Sigmoid colon (tissue), 4 donors: ENCODE measurements around the gene TECR.

Experiments used
- CTCF ChIP-seq, 4 experiments: fragments of 450-650 bp in 3 of 4; fragments of 200-600 bp in 1 of 4; IDR thresholded peaks; one replicate each; pipeline ENCODE4 v1.5.1; 2016 to 2019; ENCODE audit warnings: antibody characterized with exemption in 4 of 4, mild to moderate bottlenecking in 3 of 4, moderate library complexity in 2 of 4
- EP300 ChIP-seq, 4 donors: sonication (generic); formaldehyde crosslinking; IDR thresholded peaks; one replicate each; pipeline ENCODE4 v1.6.1; 2017; ENCODE audit warnings: antibody characterized with exemption in 4 of 4
- POLR2A ChIP-seq, 2 donors: fragments of 450-650 bp; IDR thresholded peaks; one replicate each; pipeline ENCODE4 v1.6.1; 2016; ENCODE audit warnings: antibody characterized with exemption in 2 of 2, mild to moderate bottlenecking in 2 of 2, moderate library complexity in 2 of 2
- POLR2AphosphoS5 ChIP-seq, 4 donors: sonication (generic); formaldehyde crosslinking; IDR thresholded peaks; one replicate each; pipeline ENCODE4 v1.6.1; 2017; ENCODE audit warnings: antibody characterized with exemption in 4 of 4

GRCh38 chr19:14566712-14567077 lies 37.3 kb downstream of the TECR start:
- TF ChIP-seq POLR2AphosphoS5 (IDR thresholded peaks at IDR 0.05) (no peak), CTCF (IDR thresholded peaks at IDR 0.05) (no peak), POLR2A (IDR thresholded peaks at IDR 0.05) (no peak), EP300 (IDR thresholded peaks at IDR 0.05) (no peak)
